Urothelium cell line (cell line): ENCODE results near the gene KIAA0040.

ENCODE experiments used
- DNase-seq: peaks from one replicate; pipeline ENCODE4 v3.0.0; 2011; ENCODE audit warnings: low spot score, mixed read lengths
- FAIRE-seq: peaks from 2 replicates; lab custom pipeline; 2011; peaks lifted over from hg19 to GRCh38; lab: Jason Lieb, UNC

KIAA0040 gene

DNA sequence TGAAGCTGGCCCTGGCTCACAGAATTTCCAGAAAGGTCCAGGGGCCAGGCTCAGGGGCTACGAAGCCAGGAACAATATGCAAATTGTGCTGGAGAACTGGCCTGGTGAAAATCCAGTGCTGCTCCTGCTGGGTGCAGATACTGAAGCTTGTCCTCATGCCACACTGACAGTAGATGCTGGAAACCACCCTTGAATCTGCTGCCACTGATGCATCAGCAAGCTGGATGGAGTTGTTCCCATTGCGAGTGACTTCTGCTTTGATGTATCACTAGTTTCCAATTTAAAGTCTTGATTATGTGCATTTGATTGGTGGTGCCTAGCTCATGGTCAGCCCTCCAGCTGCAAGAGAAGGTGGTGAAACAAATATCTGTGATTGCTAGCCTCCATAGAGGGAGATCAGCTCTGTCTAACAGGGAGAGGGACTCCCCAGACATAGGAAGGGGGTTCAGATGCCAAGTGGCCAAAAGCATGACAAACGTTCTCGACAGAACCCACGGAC, 11.0 kb upstream of the KIAA0040 start:
- DNase-seq (no peak), FAIRE-seq (no peak)

DNA sequence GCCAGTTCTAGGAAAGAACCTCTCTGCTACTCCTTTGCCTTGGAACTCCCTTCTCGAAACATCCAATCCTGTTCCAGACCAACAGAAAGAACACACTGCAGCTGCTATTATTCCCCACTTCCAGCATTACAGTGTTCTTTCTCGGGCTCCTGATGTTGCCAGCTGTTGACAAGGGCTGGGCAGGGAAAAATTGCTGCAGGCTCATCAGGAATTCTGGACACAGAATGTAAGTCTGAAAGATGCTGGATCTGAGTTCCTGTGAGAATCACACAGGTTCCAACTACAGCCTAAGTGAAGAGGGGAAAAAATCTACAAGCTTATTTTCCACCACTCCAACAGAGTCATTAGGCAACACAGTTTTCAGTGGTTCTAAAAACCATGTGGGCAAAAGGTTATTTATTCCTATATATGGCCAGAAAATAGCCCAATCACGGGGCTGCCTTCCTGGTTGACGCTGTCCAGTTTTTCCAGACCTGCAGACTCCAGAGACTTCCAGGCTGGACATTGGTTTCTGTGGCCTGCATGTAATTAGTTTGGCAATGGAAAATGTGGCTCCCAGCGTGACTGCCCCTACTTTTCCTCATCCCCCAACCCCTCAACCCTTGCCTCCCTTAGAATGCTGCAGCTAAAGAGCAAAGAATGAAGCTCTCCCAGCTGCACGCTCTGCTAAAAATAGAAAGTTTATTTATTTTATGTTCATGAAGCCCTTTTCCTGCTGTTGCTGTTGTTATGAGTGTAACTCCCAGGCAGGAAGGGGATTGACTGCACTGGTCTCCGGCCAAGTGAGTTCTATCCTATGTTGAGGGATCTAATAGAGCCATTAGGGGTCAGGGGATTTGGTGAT, 8.3 kb upstream of the KIAA0040 start:
- no peak for FAIRE-seq

DNA sequence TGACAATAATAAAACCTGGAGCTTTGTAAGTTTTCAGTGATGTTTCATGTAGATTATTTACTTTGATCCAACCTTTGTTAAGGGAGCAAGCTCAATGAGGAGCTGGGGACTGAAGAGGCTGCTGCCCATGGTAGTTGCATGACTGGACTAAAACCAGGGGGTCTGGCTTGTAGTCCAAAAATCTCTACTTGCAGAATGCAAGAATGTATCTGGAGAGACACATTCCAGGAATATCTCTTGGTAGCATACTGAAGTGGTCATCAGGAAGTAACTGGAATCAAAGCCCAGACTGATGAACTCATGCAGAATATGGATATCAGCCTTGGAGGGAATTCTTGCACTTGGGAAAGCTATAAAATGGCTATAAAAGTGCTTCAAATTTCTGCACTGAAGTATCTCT, 5.8 kb upstream of the KIAA0040 start:
- no peak for DNase-seq
- FAIRE-seq, result no peak

More for the DNA sequence above, 8.3 kb upstream of the KIAA0040 start:
- DNase-seq, result no peak

DNA sequence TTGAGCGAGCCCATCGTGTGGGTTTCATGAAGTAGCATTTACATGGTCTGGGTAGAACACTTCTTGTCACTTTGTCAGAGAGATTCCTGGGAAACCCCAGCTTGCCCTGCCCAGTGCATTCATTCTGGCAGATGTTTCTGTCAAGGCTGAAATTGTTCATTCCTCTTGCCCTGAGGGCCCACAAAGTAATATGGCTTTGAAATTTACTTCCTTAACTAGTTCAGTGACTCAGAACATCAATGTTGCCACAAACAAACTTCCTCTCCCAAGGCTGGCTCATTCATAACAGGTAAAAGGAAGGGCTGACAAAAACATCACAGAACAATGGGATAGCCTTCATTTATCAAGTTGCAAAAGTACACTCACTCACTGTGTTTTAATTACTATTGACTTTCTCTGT, 5.0 kb upstream of the KIAA0040 start:
- no peak for FAIRE-seq
- no peak for DNase-seq

DNA sequence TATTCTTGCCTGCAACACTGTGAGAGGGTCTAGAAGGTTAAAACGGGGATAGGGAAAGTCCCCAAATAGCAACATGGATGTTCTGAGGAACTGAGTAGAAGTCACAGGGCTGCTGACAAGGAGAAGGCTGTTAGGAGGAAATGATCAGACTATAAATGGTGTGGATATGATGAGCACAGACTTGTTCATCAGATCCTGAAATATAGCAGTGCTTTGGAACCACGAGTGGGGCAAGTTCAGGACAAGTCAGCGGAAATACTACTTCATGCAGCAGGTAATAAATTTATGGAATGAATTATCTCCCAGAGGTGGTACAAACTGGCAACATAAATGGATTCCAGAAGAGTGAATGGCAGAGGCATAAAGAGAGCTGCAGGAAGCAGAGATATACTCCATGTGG, 3.2 kb upstream of the KIAA0040 start:
- FAIRE-seq (no peak), DNase-seq (no peak)

DNA sequence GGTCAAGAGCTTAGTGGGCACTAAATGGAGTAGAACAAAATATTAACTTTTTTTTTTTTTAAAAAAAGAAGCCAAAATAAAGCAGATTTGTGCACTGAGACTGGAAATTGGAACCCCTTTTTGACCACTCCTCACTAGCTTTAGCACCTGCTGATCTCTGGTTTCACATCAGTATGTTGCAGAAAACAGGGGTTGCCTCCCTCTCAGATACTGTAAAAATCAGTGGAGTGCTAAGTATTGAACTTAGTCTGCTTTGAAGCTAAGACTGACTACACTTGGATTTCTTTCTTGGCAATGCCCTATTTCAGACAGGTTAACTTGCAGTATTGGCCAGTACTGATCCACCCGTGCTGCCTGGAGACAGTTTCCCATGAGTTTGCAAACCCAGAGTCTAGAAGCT, 2.7 kb upstream of the KIAA0040 start:
- DNase-seq (no peak), FAIRE-seq (no peak)

DNA sequence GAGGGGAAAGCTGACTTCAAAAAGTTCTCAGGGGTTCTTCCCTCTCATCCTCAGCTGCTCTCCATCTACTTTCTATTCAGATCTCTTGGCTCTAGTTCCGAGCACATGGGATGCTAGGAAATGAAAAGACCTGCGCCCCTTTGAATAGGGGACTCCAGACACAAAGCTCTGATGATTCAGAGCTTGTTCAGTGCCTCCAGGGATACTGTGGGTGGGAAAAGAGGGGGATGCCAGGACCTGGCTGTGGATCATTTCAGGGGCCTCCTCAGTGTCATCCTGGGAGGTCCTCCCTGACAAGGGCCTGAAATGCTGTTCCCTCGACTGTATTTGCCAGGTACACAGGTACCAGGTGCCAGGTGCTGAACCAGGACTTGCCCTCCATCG, 943 bp upstream of the KIAA0040 start:
- FAIRE-seq, result no peak
- no peak for DNase-seq

DNA sequence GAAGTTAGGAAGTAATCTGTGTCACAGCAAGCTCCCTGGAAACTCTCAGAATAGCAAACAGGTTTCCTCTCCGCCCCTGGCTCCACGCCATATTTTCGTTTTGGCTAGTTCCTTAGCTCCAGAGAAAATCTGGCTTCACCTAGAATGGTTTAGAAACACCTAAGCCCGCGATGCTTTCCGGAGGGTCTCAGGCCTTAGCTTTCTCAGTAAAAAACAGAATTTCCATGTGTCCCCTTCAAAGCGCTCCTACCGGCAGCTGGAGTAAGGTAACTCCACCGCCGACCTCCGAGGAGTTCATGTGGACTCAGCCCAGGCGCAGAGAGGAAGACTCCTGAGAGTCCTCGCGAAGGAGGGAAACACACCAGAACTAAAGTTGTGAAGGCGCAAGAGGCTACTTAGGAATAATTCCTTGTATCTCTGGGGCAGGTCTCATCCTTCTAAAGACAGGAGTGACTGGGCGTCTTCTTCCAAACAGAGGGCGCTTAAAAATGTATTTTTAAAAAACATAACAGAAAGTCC, 406 bp downstream of the KIAA0040 start:
- FAIRE-seq, result no peak
- peak; percentile 56 for DNase-seq

DNA sequence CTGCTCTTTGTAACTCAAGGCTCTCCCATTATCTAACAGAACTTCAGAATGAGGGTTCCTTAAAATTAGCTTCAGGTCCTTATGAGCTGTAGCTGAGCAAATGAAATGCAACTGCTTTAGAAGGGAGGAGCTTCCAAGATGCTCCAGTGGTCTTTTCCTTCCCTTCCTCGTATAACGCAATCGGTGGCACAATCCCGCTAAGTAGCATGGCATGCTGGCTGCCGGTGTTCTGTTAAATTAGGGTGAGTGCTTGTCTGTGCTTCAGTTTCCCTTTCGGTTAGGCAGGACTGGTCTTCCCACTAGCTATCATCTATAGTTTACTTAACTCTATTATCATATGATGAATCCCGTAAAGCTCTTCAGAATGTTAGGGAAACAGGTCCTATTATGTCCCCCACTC, 917 bp downstream of the KIAA0040 start:
- DNase-seq (no peak), FAIRE-seq (no peak)

DNA sequence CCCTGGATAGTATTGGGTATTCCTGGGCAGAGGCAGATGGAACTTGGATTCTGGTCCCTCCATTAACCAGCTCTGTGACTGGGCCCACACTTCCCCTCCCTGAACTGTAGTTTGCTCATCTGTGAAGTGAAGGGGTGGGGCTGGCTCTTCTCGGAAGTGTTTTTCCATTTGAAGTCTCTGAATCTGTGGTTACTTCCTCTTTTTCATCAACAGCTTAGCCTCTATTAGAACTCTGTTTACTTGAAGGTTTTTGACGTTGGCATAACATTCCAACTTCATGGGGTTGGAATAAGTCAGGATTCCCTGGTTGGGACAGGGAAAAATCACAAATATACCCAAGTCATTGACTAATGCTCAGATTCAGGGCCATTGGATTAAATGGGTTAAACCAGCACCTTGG, 3.6 kb downstream of the KIAA0040 start:
- DNase-seq (no peak), FAIRE-seq (no peak)

DNA sequence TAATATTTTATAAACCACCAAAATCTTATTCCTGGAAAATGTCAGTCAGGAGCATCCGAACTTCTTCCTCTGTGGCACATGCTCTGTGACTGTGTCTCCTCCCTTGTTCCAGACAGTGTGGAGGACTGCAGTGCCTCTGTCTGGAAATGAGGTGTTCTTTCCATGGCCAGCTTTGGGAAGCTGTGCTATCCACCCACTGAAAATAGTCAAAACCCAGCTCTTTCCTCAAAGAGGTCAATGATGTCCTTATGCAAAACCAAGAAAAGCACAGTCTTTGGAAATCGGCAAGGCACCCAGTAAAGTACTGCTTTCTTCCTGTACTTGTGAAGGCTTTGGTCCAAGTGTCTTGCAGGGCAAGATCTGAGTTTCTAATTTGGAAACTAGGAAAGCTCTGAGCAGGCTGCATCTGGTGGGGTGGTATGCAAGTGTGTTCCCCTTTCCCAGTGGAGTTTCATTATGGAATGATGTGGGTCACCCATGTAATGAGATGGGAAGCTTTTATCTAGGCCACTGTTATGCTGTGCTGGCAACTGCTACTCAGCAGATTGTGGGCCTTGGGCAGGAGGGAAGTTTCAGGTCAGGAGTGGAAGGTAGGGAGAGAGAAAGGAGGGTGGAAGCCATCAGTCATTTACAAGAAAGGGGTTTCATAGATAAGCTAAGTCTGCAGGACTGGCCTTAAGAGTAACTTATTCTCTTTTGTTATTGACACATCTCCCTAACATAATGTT, 6.0 kb downstream of the KIAA0040 start:
- no peak for FAIRE-seq
- DNase-seq, result no peak

DNA sequence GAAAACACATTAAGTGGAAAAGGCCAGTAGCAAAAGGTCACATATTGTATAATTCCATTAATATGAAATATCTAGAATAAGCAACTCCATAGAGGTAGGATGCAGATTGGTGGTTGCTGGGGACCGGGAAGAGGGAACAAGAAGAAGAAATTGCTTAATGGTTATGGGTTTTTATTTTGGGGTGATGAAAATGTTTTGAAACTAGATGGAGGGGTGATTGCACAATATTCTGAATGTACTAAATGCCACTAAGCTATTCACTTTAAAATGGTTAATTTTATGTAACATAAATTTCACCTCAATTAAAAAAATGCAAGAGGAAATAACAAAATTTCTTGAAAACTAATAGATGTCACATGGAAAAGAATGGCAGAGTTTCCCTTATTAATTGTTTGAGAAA, 6.7 kb downstream of the KIAA0040 start:
- no peak for DNase-seq
- FAIRE-seq, result no peak

DNA sequence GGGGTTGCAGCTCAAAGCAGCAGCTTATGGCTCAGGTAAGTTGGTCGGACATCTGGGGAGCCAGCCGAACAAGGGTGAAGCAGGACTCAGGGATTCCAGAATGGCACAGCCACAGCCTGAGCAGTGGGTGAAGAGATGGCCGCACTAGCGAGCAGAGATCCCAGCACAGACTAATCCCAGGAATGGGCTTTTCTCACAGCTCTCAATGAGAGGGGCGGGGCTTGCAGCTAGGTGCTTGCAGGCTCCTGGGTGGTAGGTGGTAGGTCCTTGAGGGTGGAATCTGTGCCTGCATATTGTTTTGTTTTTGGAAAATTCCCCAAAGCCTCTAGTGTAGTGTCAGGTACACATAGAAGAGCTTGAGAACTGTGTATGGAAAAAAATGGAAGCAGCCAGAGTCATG, 9.0 kb downstream of the KIAA0040 start:
- DNase-seq (no peak), FAIRE-seq (no peak)

DNA sequence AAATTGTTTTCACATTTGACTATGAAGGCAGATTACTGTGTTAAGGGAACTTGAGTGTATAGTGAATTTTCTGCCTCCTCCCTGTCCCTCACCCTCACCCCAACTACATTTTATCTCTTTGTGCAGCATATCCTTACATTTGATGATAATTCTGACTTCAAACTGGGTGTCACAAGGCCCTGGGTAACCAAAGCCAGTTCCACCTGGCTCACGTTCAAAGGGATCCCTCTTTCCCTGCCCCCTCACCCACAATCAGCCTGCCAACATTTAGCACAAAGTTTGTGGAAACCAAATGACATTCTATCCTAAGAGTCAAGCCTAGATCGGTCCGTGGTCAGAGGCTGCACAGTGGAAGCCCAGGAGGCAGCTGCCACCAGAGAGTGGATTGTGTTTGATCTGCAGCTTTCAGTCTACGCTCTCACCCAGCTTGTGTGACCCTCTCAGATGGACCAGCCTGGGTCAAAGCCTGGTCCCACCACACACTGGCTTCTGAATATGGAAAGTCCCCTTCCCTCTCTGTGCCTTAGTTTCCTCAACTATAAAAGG, 10.3 kb downstream of the KIAA0040 start:
- DNase-seq, result no peak
- FAIRE-seq, result no peak

DNA sequence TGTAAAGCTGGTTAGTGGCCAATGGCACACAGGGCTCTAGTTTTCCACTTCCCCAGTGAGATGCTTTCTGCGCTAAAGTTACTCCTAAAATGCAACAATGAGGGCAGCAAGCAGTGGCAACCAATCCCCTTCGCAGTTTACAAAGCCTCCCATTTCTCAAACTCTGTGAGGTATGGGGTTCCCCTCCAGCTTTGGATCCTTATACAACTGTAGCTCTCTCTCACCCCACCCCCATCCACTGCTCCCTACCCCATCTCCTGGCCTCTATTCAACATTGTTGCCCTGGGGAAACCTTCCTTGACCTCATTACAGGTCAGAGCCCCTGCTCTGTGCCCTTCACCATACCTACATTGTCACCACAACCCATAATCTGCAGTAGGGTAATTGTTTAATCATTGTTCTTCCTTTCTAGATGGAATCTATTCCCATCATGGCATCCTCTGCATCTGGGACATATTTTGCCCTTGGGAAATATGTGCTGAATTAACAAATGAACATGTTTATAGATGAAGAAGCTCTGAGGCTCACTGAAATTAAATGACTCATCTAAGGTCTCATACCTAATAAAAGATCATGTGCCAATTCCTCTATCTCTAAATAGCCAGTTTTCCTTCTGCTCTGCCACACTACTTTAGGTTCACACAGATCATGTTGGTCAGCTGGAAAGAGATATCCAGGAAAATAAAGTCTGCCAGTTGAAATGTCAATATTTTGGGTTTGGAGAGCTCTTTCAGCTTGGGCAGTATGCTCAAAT, 12.6 kb downstream of the KIAA0040 start:
- DNase-seq (no peak), FAIRE-seq (no peak)

DNA sequence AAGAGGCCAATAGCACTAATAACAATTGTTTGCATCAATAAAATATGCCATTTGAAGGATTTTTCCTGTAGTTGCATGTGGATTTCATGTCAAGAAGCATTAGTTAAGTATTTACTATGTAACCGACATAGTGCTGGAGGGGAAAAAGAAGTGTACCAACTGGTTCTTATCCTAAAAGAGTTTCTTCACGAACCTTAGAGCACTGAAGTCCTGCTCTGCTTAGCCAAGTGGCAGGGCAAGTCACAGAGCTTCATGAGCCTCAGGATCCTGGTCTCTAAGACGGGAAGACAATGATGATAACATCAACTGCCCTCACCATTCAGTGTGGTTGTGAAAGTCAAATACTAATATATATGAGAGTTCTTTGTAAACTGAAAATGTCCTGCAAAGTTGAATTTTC, 14.1 kb downstream of the KIAA0040 start:
- no peak for DNase-seq
- FAIRE-seq, result no peak

DNA sequence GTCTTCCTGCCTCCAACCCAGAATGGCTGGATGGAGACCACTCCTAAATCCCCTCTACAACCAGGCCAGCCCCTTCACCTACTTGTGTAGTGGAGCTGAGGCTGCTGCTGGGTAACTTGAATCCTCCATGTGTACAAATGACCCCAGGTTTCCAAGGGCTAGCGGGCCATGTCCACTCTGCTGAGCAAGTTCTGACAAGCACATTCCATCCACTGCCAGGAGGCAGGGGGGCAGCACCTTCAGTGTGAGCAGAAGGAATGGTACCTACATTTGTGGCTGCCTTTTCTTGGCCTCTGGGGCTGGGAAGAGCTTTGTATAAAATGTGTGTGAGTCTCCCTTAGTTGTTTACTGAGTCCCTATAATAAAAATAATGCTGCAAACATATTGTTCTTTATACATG, 14.5 kb downstream of the KIAA0040 start:
- no peak for DNase-seq
- FAIRE-seq, result no peak

DNA sequence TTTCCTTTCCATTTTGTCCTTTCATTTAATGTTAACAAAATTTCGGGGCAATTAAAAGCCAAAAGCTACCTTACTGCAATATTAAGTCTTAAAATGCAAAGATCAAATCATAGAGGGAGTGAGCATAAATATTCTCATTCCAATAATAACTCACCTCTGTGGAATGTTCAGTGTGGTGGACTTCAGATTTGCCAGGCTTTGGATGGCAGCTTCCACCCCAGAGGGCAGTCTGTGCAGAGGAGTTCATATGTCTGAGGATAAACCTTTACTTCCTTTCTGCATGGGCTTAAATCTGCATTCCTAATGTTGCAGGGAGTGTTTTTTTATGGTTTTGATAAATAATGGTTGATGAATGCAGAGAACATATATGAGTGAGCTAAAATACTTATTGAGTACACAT, 16.3 kb downstream of the KIAA0040 start:
- no peak for FAIRE-seq
- DNase-seq, result no peak

DNA sequence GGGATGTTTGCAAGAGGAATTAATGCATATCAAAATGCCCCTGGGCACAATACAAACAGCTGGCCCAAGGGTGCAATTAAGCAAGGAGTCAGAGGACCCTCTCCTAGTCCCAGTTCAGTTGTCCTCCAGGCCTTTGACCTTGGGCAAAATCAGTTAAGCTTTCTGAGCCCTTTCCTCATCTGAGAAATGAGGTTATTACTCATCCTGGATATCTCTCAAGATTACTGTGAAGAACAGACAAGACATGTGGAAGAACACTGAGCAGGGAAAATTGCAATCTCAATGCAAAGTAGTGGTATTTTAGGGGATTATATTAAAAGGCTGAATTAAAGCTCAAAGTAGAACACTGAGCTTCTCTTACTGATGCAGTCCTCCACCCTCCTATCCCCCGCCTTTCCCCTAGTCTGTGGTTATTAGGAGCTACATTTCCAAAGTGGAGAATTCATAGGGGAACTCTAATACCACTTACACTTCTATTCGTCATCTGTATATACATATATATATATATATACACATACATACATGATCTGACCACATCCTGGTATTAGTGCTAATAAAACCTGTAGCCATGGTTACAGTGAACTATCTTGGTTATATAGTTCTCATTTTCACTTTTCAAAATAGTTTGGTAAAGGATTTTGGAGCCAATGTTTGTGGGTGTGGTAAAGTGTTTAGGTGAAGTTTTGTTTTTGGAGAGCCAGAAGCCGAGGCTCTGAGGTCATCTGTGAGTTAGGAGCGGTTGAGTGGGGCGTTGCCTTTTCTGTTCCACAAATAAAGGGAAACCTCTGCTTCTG, 18.1 kb downstream of the KIAA0040 start:
- FAIRE-seq (no peak), DNase-seq (no peak)

DNA sequence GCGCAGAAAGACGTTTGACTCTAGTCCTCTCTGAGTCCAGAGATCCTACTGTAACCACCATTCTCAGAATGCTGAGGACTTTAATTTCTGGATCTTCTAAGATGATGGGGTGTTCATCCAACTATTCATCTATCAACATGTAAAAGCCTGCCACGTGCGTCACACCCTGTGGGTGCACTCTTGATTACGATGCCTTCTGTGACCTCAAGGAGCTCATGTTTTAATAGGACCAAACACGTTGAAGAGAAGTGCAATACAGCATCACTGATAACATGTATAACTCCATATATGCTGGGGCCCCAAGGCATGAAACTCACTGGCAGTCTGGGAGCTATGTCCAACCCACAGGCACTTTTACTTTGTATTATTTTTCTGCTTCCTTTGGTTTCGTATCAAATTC, 19.0 kb downstream of the KIAA0040 start:
- DNase-seq (no peak), FAIRE-seq (no peak)
